ENCODE measurements around the gene SNRPA.

GRCh38 chr19:40721936-40722661 is 28.9 kb upstream of the SNRPA start:
- TF ChIP-seq, protein P1, sequence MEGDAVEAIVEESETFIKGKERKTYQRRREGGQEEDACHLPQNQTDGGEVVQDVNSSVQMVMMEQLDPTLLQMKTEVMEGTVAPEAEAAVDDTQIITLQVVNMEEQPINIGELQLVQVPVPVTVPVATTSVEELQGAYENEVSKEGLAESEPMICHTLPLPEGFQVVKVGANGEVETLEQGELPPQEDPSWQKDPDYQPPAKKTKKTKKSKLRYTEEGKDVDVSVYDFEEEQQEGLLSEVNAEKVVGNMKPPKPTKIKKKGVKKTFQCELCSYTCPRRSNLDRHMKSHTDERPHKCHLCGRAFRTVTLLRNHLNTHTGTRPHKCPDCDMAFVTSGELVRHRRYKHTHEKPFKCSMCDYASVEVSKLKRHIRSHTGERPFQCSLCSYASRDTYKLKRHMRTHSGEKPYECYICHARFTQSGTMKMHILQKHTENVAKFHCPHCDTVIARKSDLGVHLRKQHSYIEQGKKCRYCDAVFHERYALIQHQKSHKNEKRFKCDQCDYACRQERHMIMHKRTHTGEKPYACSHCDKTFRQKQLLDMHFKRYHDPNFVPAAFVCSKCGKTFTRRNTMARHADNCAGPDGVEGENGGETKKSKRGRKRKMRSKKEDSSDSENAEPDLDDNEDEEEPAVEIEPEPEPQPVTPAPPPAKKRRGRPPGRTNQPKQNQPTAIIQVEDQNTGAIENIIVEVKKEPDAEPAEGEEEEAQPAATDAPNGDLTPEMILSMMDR (tag by site-specific recombination; IDR thresholded peaks at IDR 0.05), result no peak
- TF ChIP-seq GFI1B (tag by site-specific recombination; IDR thresholded peaks at IDR 0.05) (no peak), ZBTB21 (tag by site-specific recombination; IDR thresholded peaks at IDR 0.05) (no peak), MEIS1 (CRISPR knock-in tag; IDR thresholded peaks at IDR 0.05; ENCODE audit: borderline replicate concordance) (no peak), ZNF10 (tag by site-specific recombination; IDR thresholded peaks at IDR 0.05) (no peak), GLIS1 (tag by site-specific recombination; IDR thresholded peaks at IDR 0.05) (no peak), BCL11A (tag by site-specific recombination; IDR thresholded peaks at IDR 0.05; ENCODE audit: low read depth) (no peak), ZNF184 (tag by site-specific recombination; IDR thresholded peaks at IDR 0.05) (no peak), REST (tag by site-specific recombination; IDR thresholded peaks at IDR 0.05) (no peak), ZNF23 (tag by site-specific recombination; IDR thresholded peaks at IDR 0.05; ENCODE audit: borderline replicate concordance) (no peak), SALL2 (tag by site-specific recombination; IDR thresholded peaks at IDR 0.05; ENCODE audit: borderline replicate concordance) (no peak), YY1 (tag by site-specific recombination; IDR thresholded peaks at IDR 0.05) (no peak), ZNF558 (tag by site-specific recombination; IDR thresholded peaks at IDR 0.05) (no peak)
- TF ChIP-seq, protein P2, sequence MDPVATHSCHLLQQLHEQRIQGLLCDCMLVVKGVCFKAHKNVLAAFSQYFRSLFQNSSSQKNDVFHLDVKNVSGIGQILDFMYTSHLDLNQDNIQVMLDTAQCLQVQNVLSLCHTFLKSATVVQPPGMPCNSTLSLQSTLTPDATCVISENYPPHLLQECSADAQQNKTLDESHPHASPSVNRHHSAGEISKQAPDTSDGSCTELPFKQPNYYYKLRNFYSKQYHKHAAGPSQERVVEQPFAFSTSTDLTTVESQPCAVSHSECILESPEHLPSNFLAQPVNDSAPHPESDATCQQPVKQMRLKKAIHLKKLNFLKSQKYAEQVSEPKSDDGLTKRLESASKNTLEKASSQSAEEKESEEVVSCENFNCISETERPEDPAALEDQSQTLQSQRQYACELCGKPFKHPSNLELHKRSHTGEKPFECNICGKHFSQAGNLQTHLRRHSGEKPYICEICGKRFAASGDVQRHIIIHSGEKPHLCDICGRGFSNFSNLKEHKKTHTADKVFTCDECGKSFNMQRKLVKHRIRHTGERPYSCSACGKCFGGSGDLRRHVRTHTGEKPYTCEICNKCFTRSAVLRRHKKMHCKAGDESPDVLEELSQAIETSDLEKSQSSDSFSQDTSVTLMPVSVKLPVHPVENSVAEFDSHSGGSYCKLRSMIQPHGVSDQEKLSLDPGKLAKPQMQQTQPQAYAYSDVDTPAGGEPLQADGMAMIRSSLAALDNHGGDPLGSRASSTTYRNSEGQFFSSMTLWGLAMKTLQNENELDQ (tag by site-specific recombination; IDR thresholded peaks at IDR 0.05; ENCODE audit: low read depth), result no peak
